K562 (cell line): ENCODE data around the gene RPL29. TPM values are rescaled to one million over a fixed set of nuclear protein-coding genes. Genes with fewer than 3 reads are reported as not detected.

Experiments
- CGGBP1 ChIP-seq: fragments of 250-450 bp; sonication (Bioruptor Pico); IDR thresholded peaks from 2 replicates; pipeline ENCODE4 v1.9.0; 2021; ENCODE audit warnings: mild to moderate bottlenecking
- CTBP1 ChIP-seq: fragments of 450-650 bp; IDR thresholded peaks from 2 replicates; pipeline ENCODE4 v1.6.1; 2016; ENCODE audit warnings: borderline replicate concordance
- CTCF ChIP-seq, 3 experiments: IDR thresholded peaks in 2 of 3; conservative IDR thresholded peaks in 1 of 3; 2 replicates each; pipeline ENCODE4 v1.5.1; 2011 to 2012; ENCODE audit warnings: low read length in 3 of 3, mild to moderate bottlenecking in 3 of 3, control low read depth in 2 of 3, improper control_type of control experiment in 1 of 3, inconsistent platforms in 1 of 3, low read depth in 1 of 3, mixed read lengths in 1 of 3, moderate library complexity in 1 of 3; ENCODE audit not compliant: insufficient read depth in 2 of 3
- NRF1 ChIP-seq, 2 experiments: fragments of 450-650 bp; IDR thresholded peaks in 1 of 2; conservative IDR thresholded peaks in 1 of 2; 2 replicates each; pipeline ENCODE4 v1.6.1; 2014; ENCODE audit warnings: mild to moderate bottlenecking in 2 of 2
- RERE ChIP-seq: sonication (generic); formaldehyde crosslinking; IDR thresholded peaks from 2 replicates; pipeline ENCODE4 v1.8.0; 2023; ENCODE audit warnings: missing genetic modification reagents, mild to moderate bottlenecking, borderline replicate concordance
- REST ChIP-seq, 2 experiments: fragments of 450-650 bp; formaldehyde crosslinking in 1 of 2; IDR thresholded peaks; 2 replicates each; pipeline versions ENCODE4 v1.4.0 to v1.6.1; 2014 to 2020; ENCODE audit warnings: mild to moderate bottlenecking in 2 of 2, borderline replicate concordance in 1 of 2, low read depth in 1 of 2
- VEZF1 ChIP-seq: fragments of 200-800 bp; sonication (Bioruptor generic); IDR thresholded peaks from 2 replicates; pipeline ENCODE4 v1.6.1; 2017; ENCODE audit warnings: missing genetic modification characterization, missing compliant biosample characterization
- ZBTB7A ChIP-seq: IDR thresholded peaks from 2 replicates; pipeline ENCODE4 v1.6.1; 2011; ENCODE audit warnings: low read depth, mild to moderate bottlenecking, low read length, moderate library complexity, borderline replicate concordance; ENCODE audit not compliant: control insufficient read depth
- polyA plus RNA-seq, 8 experiments: library from polyadenylated mRNA; depleted of rRNA in 4 of 8; stranded (reverse) in 5 of 8; unstranded in 3 of 8; fragments of >200 nt; fragmentation: Nextera tagmentation in 2 of 8; fragmentation: Illumina TruSeq in 1 of 8; extraction: Ambion mirVana in 2 of 8; extraction: Trizol in 1 of 8; gene quantifications; 2 replicates each; pipeline versions ENCODE4 v1.2.1 to v1.2.3, GENCODE V29; 2011 to 2014; ENCODE audit warnings: inconsistent platforms in 1 of 8, missing spikeins in 1 of 8
- total RNA-seq, 7 experiments: library from RNA; depleted of rRNA in 6 of 7; stranded (reverse); fragments of >200 nt in 6 of 7; fragmentation: Illumina TruSeq in 2 of 7; extraction: Trizol in 2 of 7; gene quantifications; 2 replicates each; pipeline versions ENCODE4 v1.2.1 to v1.2.3, GENCODE V29; 2011 to 2021; ENCODE audit warnings: low replicate concordance in 1 of 7

RPL29 gene
- total and polyA plus RNA-seq, 9 of the 15 experiments (the other 6 are each of a cell fraction or from before 2014, with no cell fraction given), result 568 to 1,475 (median 1,104) TPM

DNA sequence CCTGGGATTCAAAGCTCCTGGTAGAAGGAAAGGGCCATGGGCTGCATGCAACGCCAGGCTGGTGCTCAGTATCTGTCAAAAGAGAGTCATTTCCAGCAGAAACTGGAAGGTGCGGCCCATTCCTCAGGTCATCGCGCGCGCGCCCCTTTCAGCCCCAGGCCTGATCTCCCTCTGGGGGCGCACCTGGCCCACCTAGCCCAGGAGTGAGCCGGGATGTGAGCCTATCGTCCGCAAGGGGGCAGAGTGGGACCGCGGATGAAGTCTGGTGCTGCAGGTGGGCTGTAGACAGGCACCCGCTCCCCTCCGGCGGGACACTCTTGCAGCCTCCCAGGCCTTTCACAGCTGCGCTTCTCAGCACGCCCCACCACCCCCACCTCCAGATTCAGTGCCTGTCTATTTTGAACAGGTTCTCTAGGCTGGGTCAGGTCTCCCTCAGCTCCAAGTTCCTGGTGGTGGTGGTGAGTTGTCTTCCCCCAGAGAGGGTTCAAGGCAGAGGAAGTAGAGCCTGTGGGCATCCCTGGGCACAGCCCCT lies 5.8 kb upstream of the RPL29 start (continued):
- TF ChIP-seq REST (IDR thresholded peaks at IDR 0.05; ENCODE audit: borderline replicate concordance) (peak; percentile 75), REST (CRISPR knock-in tag; IDR thresholded peaks at IDR 0.05; ENCODE audit: low read depth) (no peak), CTBP1 (peak; percentile 64), CTCF (IDR thresholded peaks at IDR 0.05 in 2 of 3, conservative IDR thresholded peaks at IDR 0.05 in 1 of 3; ENCODE audit: insufficient read depth in 2 of 3, low read depth in 1 of 3, low read length in 3 of 3) (peak; percentile 90 to 99 (median 96)), ZBTB7A (peak; percentile 96), VEZF1 (peak; percentile 35; the same call in 1 of the 2 replicates), CGGBP1 (no peak), NRF1 (conservative IDR thresholded peaks at IDR 0.05 in 1 of 2, IDR thresholded peaks at IDR 0.05 in 1 of 2) (peak in 1 of 2 experiments; percentile 28; a peak in 1 of 4 replicates), RERE (no peak)
